ENCODE data around the gene SPATA7.

The SPATA7 gene

GRCh38 chr14:88454886-88455285 is 69.4 kb downstream of the SPATA7 start:
- WGBS, 2 experiments, result 89 to 100% methylated on average over 1 to 2 of the region's 2 CpGs
- no peak overlapping the region for H3K27ac ChIP-seq (ENCODE audit: insufficient read depth, low read depth, low read length, poor library complexity, severe bottlenecking)
- no peaks in the 10 kb centered on the region for H3K27me3 ChIP-seq (ENCODE audit: control insufficient read depth, insufficient read depth, low read length, poor library complexity, severe bottlenecking)
- H3K36me3 ChIP-seq (ENCODE audit: control insufficient read depth, insufficient read depth, low read length), result peaks cover 6% of the 10 kb centered on the region
- H3K4me3 ChIP-seq (ENCODE audit: insufficient read depth, low read depth, low read length), result no peak overlapping the region
- no peaks in the 10 kb centered on the region for H3K4me1 ChIP-seq (ENCODE audit: control insufficient read depth, insufficient read depth, low read length)
- no peaks in the 10 kb centered on the region for H3K9me3 ChIP-seq (ENCODE audit: control insufficient read depth, low read length)

GRCh38 chr14:88463318-88463717 is 77.9 kb downstream of the SPATA7 start:
- WGBS, 2 experiments, result 88 to 90% methylated on average over 4 of the region's 4 CpGs
- Histone ChIP-seq H3K36me3 (ENCODE audit: control insufficient read depth, insufficient read depth, low read length) (peaks cover 29% of the 10 kb centered on the region), H3K9me3 (ENCODE audit: control insufficient read depth, low read length) (peaks cover 2% of the 10 kb centered on the region), H3K27me3 (ENCODE audit: control insufficient read depth, insufficient read depth, low read length, poor library complexity, severe bottlenecking) (no peaks in the 10 kb centered on the region), H3K4me1 (ENCODE audit: control insufficient read depth, insufficient read depth, low read length) (no peaks in the 10 kb centered on the region), H3K27ac (ENCODE audit: insufficient read depth, low read depth, low read length, poor library complexity, severe bottlenecking) (no peak overlapping the region), H3K4me3 (ENCODE audit: insufficient read depth, low read depth, low read length) (no peak overlapping the region)

- no peaks in the 10 kb centered on the region for H3K27me3 ChIP-seq (ENCODE audit: control insufficient read depth, insufficient read depth, low read length, poor library complexity, severe bottlenecking)
- H3K4me1 ChIP-seq (ENCODE audit: control insufficient read depth, insufficient read depth, low read length), result no peaks in the 10 kb centered on the region
- 54 to 75% methylated on average over 1 of the region's 1 CpG for WGBS, 2 experiments
- peaks cover 46% of the 10 kb centered on the region for H3K36me3 ChIP-seq (ENCODE audit: control insufficient read depth, insufficient read depth, low read length)
- no peak overlapping the region for H3K4me3 ChIP-seq (ENCODE audit: insufficient read depth, low read depth, low read length)
- no peak overlapping the region for H3K27ac ChIP-seq (ENCODE audit: insufficient read depth, low read depth, low read length, poor library complexity, severe bottlenecking)
- H3K9me3 ChIP-seq (ENCODE audit: control insufficient read depth, low read length), result no peaks in the 10 kb centered on the region
Measured at GRCh38 chr14:88468406-88468805, 82.9 kb downstream of the SPATA7 start.

- Histone ChIP-seq H3K36me3 (ENCODE audit: control insufficient read depth, insufficient read depth, low read length) (peaks cover 45% of the 10 kb centered on the region), H3K9me3 (ENCODE audit: control insufficient read depth, low read length) (no peaks in the 10 kb centered on the region), H3K27me3 (ENCODE audit: control insufficient read depth, insufficient read depth, low read length, poor library complexity, severe bottlenecking) (no peaks in the 10 kb centered on the region), H3K27ac (ENCODE audit: insufficient read depth, low read depth, low read length, poor library complexity, severe bottlenecking) (no peak overlapping the region), H3K4me3 (ENCODE audit: insufficient read depth, low read depth, low read length) (no peak overlapping the region), H3K4me1 (ENCODE audit: control insufficient read depth, insufficient read depth, low read length) (no peaks in the 10 kb centered on the region)
- 98 to 99% methylated on average over 6 to 7 of the region's 7 CpGs for WGBS, 2 experiments
Measured at GRCh38 chr14:88470542-88471440, 85.3 kb downstream of the SPATA7 start.

GRCh38 chr14:88473791-88474190 is 88.3 kb downstream of the SPATA7 start:
- H3K36me3 ChIP-seq (ENCODE audit: control insufficient read depth, insufficient read depth, low read length), result peaks cover 60% of the 10 kb centered on the region
- WGBS, 2 experiments, result no CpG with 5 or more reads among the region's 1 CpG
- H3K27me3 ChIP-seq (ENCODE audit: control insufficient read depth, insufficient read depth, low read length, poor library complexity, severe bottlenecking), result no peaks in the 10 kb centered on the region
- H3K4me3 ChIP-seq (ENCODE audit: insufficient read depth, low read depth, low read length), result no peak overlapping the region
- no peak overlapping the region for H3K27ac ChIP-seq (ENCODE audit: insufficient read depth, low read depth, low read length, poor library complexity, severe bottlenecking)
- no peaks in the 10 kb centered on the region for H3K9me3 ChIP-seq (ENCODE audit: control insufficient read depth, low read length)
- H3K4me1 ChIP-seq (ENCODE audit: control insufficient read depth, insufficient read depth, low read length), result no peaks in the 10 kb centered on the region

GRCh38 chr14:88476214-88476774 is 90.8 kb downstream of the SPATA7 start:
- Histone ChIP-seq H3K4me1 (ENCODE audit: control insufficient read depth, insufficient read depth, low read length) (no peaks in the 10 kb centered on the region), H3K36me3 (ENCODE audit: control insufficient read depth, insufficient read depth, low read length) (peaks cover 57% of the 10 kb centered on the region), H3K9me3 (ENCODE audit: control insufficient read depth, low read length) (no peaks in the 10 kb centered on the region), H3K4me3 (ENCODE audit: insufficient read depth, low read depth, low read length) (no peak overlapping the region), H3K27me3 (ENCODE audit: control insufficient read depth, insufficient read depth, low read length, poor library complexity, severe bottlenecking) (no peaks in the 10 kb centered on the region), H3K27ac (ENCODE audit: insufficient read depth, low read depth, low read length, poor library complexity, severe bottlenecking) (no peak overlapping the region)
- WGBS, 2 experiments, result 94 to 96% methylated on average over 7 of the region's 7 CpGs

- no peaks in the 10 kb centered on the region for H3K4me1 ChIP-seq (ENCODE audit: control insufficient read depth, insufficient read depth, low read length)
- H3K27ac ChIP-seq (ENCODE audit: insufficient read depth, low read depth, low read length, poor library complexity, severe bottlenecking), result no peak overlapping the region
- H3K9me3 ChIP-seq (ENCODE audit: control insufficient read depth, low read length), result no peaks in the 10 kb centered on the region
- peaks cover 59% of the 10 kb centered on the region for H3K36me3 ChIP-seq (ENCODE audit: control insufficient read depth, insufficient read depth, low read length)
- 95 to 97% methylated on average over 2 of the region's 2 CpGs for WGBS, 2 experiments
- H3K27me3 ChIP-seq (ENCODE audit: control insufficient read depth, insufficient read depth, low read length, poor library complexity, severe bottlenecking), result no peaks in the 10 kb centered on the region
- no peak overlapping the region for H3K4me3 ChIP-seq (ENCODE audit: insufficient read depth, low read depth, low read length)
Measured at GRCh38 chr14:88476825-88477224, 91.4 kb downstream of the SPATA7 start.

- H3K36me3 ChIP-seq (ENCODE audit: control insufficient read depth, insufficient read depth, low read length), result peaks cover 58% of the 10 kb centered on the region
- no peak overlapping the region for H3K4me3 ChIP-seq (ENCODE audit: insufficient read depth, low read depth, low read length)
- H3K27me3 ChIP-seq (ENCODE audit: control insufficient read depth, insufficient read depth, low read length, poor library complexity, severe bottlenecking), result no peaks in the 10 kb centered on the region
- H3K9me3 ChIP-seq (ENCODE audit: control insufficient read depth, low read length), result no peaks in the 10 kb centered on the region
- WGBS, 2 experiments, result 92 to 95% methylated on average over 6 of the region's 6 CpGs
- H3K4me1 ChIP-seq (ENCODE audit: control insufficient read depth, insufficient read depth, low read length), result no peaks in the 10 kb centered on the region
- no peak overlapping the region for H3K27ac ChIP-seq (ENCODE audit: insufficient read depth, low read depth, low read length, poor library complexity, severe bottlenecking)
Measured at GRCh38 chr14:88477513-88478250, 92.2 kb downstream of the SPATA7 start.

GRCh38 chr14:88478931-88479330 is 93.5 kb downstream of the SPATA7 start:
- H3K27me3 ChIP-seq (ENCODE audit: control insufficient read depth, insufficient read depth, low read length, poor library complexity, severe bottlenecking), result no peaks in the 10 kb centered on the region
- no peaks in the 10 kb centered on the region for H3K9me3 ChIP-seq (ENCODE audit: control insufficient read depth, low read length)
- H3K4me1 ChIP-seq (ENCODE audit: control insufficient read depth, insufficient read depth, low read length), result no peaks in the 10 kb centered on the region
- WGBS, 2 experiments, result 96 to 97% methylated on average over 36 of the region's 36 CpGs
- no peak overlapping the region for H3K4me3 ChIP-seq (ENCODE audit: insufficient read depth, low read depth, low read length)
- H3K36me3 ChIP-seq (ENCODE audit: control insufficient read depth, insufficient read depth, low read length), result peaks cover 50% of the 10 kb centered on the region
- no peak overlapping the region for H3K27ac ChIP-seq (ENCODE audit: insufficient read depth, low read depth, low read length, poor library complexity, severe bottlenecking)

- Histone ChIP-seq H3K4me1 (ENCODE audit: control insufficient read depth, insufficient read depth, low read length) (no peaks in the 10 kb centered on the region), H3K9me3 (ENCODE audit: control insufficient read depth, low read length) (no peaks in the 10 kb centered on the region), H3K27me3 (ENCODE audit: control insufficient read depth, insufficient read depth, low read length, poor library complexity, severe bottlenecking) (no peaks in the 10 kb centered on the region), H3K27ac (ENCODE audit: insufficient read depth, low read depth, low read length, poor library complexity, severe bottlenecking) (no peak overlapping the region), H3K36me3 (ENCODE audit: control insufficient read depth, insufficient read depth, low read length) (peaks cover 50% of the 10 kb centered on the region), H3K4me3 (ENCODE audit: insufficient read depth, low read depth, low read length) (no peak overlapping the region)
- 96% methylated on average over 40 of the region's 40 CpGs for WGBS, 2 experiments
Measured at GRCh38 chr14:88479574-88479987, 94.1 kb downstream of the SPATA7 start.
